WTC11 (cell line): Measurements from ENCODE around the gene STK39. TPM values are rescaled to one million over a fixed set of nuclear protein-coding genes. Genes with fewer than 3 reads are reported as not detected.

ENCODE experiments used
- ATAC-seq: fragments of 200-7000 bp; cut with Tn5 transposase; 2 replicates; pipeline ENCODE4 v1.10.0; 2021; ENCODE audit warnings: mild to moderate bottlenecking, moderate library complexity
- CTCF ChIA-PET: fragments of 300-600 bp; sonication (Branson Sonifier 250); formaldehyde crosslinking; loops from one replicate; lab custom pipeline; 2021; ENCODE audit warnings: antibody characterized with exemption; lab: Charles Lee
- POLR2A ChIA-PET: fragments of 350-600 bp; sonication (Branson Sonifier 250); formaldehyde crosslinking; loops from one replicate; lab custom pipeline; 2021; ENCODE audit warnings: antibody characterized with exemption; lab: Charles Lee
- DNase-seq: peaks from one replicate; pipeline ENCODE4 v3.0.0; 2021; ENCODE audit warnings: low spot score
- H3K27ac Mint-ChIP-seq: 2 replicates; pipeline ENCODE4 v1.8.0; 2021; ENCODE audit warnings: mixed read lengths
- H3K27me3 Mint-ChIP-seq: 2 replicates; pipeline ENCODE4 v1.8.0; 2021; ENCODE audit warnings: low read depth, mild to moderate bottlenecking, moderate library complexity, mixed read lengths
- H3K36me3 Mint-ChIP-seq: 2 replicates; pipeline ENCODE4 v1.8.0; 2021; ENCODE audit warnings: mixed read lengths
- H3K4me1 Mint-ChIP-seq: 2 replicates; pipeline ENCODE4 v1.8.0; 2022; ENCODE audit warnings: mixed read lengths
- H3K4me3 Mint-ChIP-seq: 2 replicates; pipeline ENCODE4 v1.8.0; 2021; ENCODE audit warnings: mild to moderate bottlenecking, moderate library complexity, mixed read lengths
- H3K9me3 Mint-ChIP-seq: 2 replicates; pipeline ENCODE4 v1.8.0; 2021; ENCODE audit warnings: mixed read lengths
- ATF1 ChIP-seq: sonication (generic); formaldehyde crosslinking; IDR thresholded peaks from 2 replicates; pipeline ENCODE4 v1.8.1; 2023; ENCODE audit warnings: mild to moderate bottlenecking, moderate library complexity, missing genetic modification reagents
- CTCF ChIP-seq: fragments of 200-600 bp; IDR thresholded peaks from 2 replicates; pipeline ENCODE4 v1.8.0; 2022; ENCODE audit warnings: antibody characterized with exemption
- NR2C2 ChIP-seq: sonication (generic); formaldehyde crosslinking; IDR thresholded peaks from 2 replicates; pipeline ENCODE4 v1.8.0; 2022; ENCODE audit warnings: mild to moderate bottlenecking, missing genetic modification reagents
- NR3C1 ChIP-seq: sonication (generic); formaldehyde crosslinking; conservative IDR thresholded peaks from 2 replicates; pipeline ENCODE4 v1.8.1; 2023; ENCODE audit warnings: low read depth, mild to moderate bottlenecking, missing genetic modification reagents
- PRRX2 ChIP-seq: fragments of 250-450 bp; sonication (Bioruptor Pico); IDR thresholded peaks from 2 replicates; pipeline ENCODE4 v1.8.0; 2021; ENCODE audit warnings: mild to moderate bottlenecking
- SOX15 ChIP-seq: fragments of 250-450 bp; sonication (Bioruptor Pico); IDR thresholded peaks from 2 replicates; pipeline ENCODE4 v1.9.0; 2021; ENCODE audit warnings: mild to moderate bottlenecking
- ZNF512 ChIP-seq: sonication (generic); formaldehyde crosslinking; IDR thresholded peaks from 2 replicates; pipeline ENCODE4 v1.8.1; 2022; ENCODE audit warnings: missing genetic modification reagents, borderline replicate concordance
- total RNA-seq: library from RNA; stranded (reverse); gene quantifications from 3 replicates; pipeline ENCODE4 v1.2.3, GENCODE V29; 2021
- TF ChIP-seq, protein P1 (sequence below): fragments of 250-450 bp; sonication (Bioruptor Pico); IDR thresholded peaks from 2 replicates; pipeline ENCODE4 v1.9.0; 2021; ENCODE audit warnings: mild to moderate bottlenecking, borderline replicate concordance
- TF ChIP-seq, protein P2 (sequence below): sonication (generic); formaldehyde crosslinking; IDR thresholded peaks from 2 replicates; pipeline ENCODE4 v1.8.1; 2023; ENCODE audit warnings: mild to moderate bottlenecking, missing genetic modification reagents, borderline replicate concordance

STK39 gene
- total RNA-seq, 1 experiment from 2014 or later, result 20.5 TPM

DNA sequence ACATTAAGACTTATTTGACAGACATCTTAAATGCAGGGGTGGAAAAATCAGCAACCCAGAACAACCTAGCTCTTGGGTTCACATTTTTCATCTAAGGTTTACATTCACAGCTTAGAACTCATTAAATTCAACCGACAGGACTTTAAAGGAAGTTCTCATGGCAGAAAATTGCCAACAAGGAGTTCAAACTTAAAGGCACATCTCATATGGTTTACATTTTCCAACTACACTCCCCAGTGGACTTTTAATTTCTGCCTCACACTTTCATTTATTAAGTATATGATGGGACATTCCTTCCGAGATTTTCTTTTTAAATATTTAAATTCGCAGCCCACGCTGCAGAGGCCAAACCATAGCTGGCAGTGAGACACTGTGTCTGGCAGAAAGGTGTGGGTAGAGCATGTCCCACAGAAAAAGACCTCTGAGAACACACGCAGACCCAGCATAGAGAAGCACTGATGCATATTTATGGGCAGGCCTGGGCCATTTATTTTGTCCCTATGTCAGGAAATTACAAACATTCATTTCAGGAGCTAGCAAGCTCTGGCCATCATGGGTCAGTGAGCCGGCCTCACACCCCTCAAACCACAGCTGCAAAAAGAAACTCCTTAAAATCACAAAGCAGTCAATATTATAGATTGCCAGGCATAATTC is 46.3 kb downstream of the STK39 start:
- ChIA-PET CTCF (interaction anchor here (1.4 kb wide), 1 partner anchor 93 kb away, joined by 3 read pairs; no protein-coding TSS in a partner anchor), POLR2A (no interaction called here)
- H3K9me3 Mint-ChIP-seq, result no peaks in the 10 kb centered on the region
- peaks cover 38% of the 10 kb centered on the region for H3K4me1 Mint-ChIP-seq
- H3K27ac Mint-ChIP-seq, result no peak overlapping the region
- TF ChIP-seq NR3C1, result no peak
- TF ChIP-seq PRRX2 (CRISPR knock-in tag), result no peak
- no peak for TF ChIP-seq ATF1 (CRISPR knock-in tag)
- ATAC-seq (no peak), DNase-seq (no peak)
- H3K4me3 Mint-ChIP-seq, result no peak overlapping the region
- no peaks in the 10 kb centered on the region for H3K27me3 Mint-ChIP-seq
- H3K36me3 Mint-ChIP-seq, result peaks cover 7% of the 10 kb centered on the region

DNA sequence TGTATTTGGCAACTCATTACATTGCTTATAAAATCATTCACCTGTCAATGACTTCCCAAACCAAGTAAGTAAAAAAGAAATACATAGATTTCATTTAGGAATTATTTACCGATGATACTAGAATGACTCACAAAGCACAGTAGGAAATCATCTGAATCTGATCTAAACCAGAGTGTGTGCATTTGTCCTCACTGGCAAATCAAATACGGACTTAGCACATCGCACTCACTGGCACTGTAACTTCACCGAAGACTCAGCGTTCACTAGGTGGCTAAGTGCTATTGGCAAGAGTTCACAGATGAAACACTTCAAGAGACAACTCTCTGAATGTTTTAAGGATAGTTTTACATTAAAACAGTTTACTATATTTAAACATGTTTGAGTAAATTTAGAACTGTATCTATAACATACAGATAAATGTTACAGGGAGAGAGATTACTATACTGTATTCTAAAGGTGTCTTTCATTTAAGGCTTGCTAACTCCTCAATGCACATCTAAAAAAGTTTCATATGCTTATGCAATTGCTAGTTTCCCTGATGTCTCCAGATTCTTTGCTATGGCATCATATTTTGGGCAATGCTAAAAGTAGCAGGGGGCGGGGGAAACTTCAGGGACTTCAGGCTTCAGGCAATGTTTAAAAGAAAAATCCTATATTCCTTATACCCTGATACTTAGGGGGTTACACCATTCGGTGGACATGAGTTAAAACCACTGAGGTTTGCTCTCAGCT is 48.8 kb downstream of the STK39 start:
- ChIA-PET POLR2A (no interaction called here), CTCF (no interaction called here)
- TF ChIP-seq, protein P1, sequence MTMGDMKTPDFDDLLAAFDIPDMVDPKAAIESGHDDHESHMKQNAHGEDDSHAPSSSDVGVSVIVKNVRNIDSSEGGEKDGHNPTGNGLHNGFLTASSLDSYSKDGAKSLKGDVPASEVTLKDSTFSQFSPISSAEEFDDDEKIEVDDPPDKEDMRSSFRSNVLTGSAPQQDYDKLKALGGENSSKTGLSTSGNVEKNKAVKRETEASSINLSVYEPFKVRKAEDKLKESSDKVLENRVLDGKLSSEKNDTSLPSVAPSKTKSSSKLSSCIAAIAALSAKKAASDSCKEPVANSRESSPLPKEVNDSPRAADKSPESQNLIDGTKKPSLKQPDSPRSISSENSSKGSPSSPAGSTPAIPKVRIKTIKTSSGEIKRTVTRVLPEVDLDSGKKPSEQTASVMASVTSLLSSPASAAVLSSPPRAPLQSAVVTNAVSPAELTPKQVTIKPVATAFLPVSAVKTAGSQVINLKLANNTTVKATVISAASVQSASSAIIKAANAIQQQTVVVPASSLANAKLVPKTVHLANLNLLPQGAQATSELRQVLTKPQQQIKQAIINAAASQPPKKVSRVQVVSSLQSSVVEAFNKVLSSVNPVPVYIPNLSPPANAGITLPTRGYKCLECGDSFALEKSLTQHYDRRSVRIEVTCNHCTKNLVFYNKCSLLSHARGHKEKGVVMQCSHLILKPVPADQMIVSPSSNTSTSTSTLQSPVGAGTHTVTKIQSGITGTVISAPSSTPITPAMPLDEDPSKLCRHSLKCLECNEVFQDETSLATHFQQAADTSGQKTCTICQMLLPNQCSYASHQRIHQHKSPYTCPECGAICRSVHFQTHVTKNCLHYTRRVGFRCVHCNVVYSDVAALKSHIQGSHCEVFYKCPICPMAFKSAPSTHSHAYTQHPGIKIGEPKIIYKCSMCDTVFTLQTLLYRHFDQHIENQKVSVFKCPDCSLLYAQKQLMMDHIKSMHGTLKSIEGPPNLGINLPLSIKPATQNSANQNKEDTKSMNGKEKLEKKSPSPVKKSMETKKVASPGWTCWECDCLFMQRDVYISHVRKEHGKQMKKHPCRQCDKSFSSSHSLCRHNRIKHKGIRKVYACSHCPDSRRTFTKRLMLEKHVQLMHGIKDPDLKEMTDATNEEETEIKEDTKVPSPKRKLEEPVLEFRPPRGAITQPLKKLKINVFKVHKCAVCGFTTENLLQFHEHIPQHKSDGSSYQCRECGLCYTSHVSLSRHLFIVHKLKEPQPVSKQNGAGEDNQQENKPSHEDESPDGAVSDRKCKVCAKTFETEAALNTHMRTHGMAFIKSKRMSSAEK (CRISPR knock-in tag), result no peak
- Mint-ChIP-seq H3K4me1 (peaks cover 23% of the 10 kb centered on the region), H3K27me3 (no peaks in the 10 kb centered on the region), H3K36me3 (peaks cover 7% of the 10 kb centered on the region), H3K27ac (no peak overlapping the region), H3K4me3 (no peak overlapping the region), H3K9me3 (no peaks in the 10 kb centered on the region)
- DNase-seq, result no peak
- ATAC-seq, result no peak

DNA sequence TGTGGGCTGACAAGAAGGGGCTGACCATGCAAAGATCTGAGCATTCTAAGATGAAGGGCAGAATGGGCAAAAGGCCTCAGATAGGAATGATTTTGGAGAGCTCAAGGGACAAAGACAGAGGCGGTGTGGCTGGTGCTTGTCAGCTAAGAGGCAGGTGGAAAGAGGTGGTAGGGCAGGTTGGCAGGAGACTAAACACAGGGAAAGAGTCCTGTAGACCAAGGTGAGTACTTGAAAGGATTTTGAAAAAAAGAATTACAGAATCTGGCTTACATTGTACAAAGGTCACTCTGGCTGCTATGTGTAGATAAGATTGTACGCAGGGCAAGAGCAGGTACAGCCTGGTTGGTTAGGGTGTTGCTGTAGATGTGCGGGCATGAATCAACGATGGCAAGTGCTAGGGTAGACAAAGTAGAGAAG is 50.6 kb downstream of the STK39 start:
- CTCF ChIA-PET, result no interaction called here
- H3K36me3 Mint-ChIP-seq, result no peaks in the 10 kb centered on the region
- no peaks in the 10 kb centered on the region for H3K9me3 Mint-ChIP-seq
- POLR2A ChIA-PET, result no interaction called here
- no peak overlapping the region for H3K4me3 Mint-ChIP-seq
- no peak for ATAC-seq
- no peaks in the 10 kb centered on the region for H3K27me3 Mint-ChIP-seq
- no peak for DNase-seq
- peaks cover 21% of the 10 kb centered on the region for H3K4me1 Mint-ChIP-seq
- TF ChIP-seq SOX15 (CRISPR knock-in tag) (no peak), ATF1 (CRISPR knock-in tag) (no peak), CTCF (no peak), NR2C2 (CRISPR knock-in tag) (no peak), ZNF512 (CRISPR knock-in tag) (no peak)
- TF ChIP-seq, protein P2, sequence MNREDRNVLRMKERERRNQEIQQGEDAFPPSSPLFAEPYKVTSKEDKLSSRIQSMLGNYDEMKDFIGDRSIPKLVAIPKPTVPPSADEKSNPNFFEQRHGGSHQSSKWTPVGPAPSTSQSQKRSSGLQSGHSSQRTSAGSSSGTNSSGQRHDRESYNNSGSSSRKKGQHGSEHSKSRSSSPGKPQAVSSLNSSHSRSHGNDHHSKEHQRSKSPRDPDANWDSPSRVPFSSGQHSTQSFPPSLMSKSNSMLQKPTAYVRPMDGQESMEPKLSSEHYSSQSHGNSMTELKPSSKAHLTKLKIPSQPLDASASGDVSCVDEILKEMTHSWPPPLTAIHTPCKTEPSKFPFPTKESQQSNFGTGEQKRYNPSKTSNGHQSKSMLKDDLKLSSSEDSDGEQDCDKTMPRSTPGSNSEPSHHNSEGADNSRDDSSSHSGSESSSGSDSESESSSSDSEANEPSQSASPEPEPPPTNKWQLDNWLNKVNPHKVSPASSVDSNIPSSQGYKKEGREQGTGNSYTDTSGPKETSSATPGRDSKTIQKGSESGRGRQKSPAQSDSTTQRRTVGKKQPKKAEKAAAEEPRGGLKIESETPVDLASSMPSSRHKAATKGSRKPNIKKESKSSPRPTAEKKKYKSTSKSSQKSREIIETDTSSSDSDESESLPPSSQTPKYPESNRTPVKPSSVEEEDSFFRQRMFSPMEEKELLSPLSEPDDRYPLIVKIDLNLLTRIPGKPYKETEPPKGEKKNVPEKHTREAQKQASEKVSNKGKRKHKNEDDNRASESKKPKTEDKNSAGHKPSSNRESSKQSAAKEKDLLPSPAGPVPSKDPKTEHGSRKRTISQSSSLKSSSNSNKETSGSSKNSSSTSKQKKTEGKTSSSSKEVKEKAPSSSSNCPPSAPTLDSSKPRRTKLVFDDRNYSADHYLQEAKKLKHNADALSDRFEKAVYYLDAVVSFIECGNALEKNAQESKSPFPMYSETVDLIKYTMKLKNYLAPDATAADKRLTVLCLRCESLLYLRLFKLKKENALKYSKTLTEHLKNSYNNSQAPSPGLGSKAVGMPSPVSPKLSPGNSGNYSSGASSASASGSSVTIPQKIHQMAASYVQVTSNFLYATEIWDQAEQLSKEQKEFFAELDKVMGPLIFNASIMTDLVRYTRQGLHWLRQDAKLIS, result no peak
- no peak overlapping the region; the same call in 1 of the 2 replicates for H3K27ac Mint-ChIP-seq
